ENCODE data around the gene TCP1.
"Not testable (repeated sequence)": the region's sequence is repeated elsewhere in the genome, so short reads cannot be mapped to it uniquely, and the experiment has no call there.

The TCP1 gene

GRCh38 chr6:159758031-159759001, 31.1 kb downstream of the TCP1 start:
- Histone ChIP-seq H3K9me3 (ENCODE audit: insufficient read depth, low read length) (no peaks in the 10 kb centered on the region), H3K4me3 (ENCODE audit: insufficient read length, low read depth) (no peak overlapping the region), H3K9ac (ENCODE audit: insufficient read length, low read depth) (no peak overlapping the region), H3K36me3 (ENCODE audit: insufficient read depth, insufficient read length, low read length) (peaks cover 49% of the 10 kb centered on the region), H3K4me1 (ENCODE audit: insufficient read depth, insufficient read length) (no peaks in the 10 kb centered on the region), H3K27me3 (ENCODE audit: insufficient read depth, insufficient read length) (no peaks in the 10 kb centered on the region)
- no peak for DNase-seq (ENCODE audit: low read depth, low spot score)
- TF ChIP-seq YY1 (IDR thresholded peaks at IDR 0.05; ENCODE audit: insufficient read depth, insufficient read length) (no peak), ZNF274 (IDR thresholded peaks at IDR 0.05; ENCODE audit: low read depth, low read length) (no peak), SUZ12 (IDR thresholded peaks at IDR 0.05; ENCODE audit: extremely low read depth, insufficient read depth, insufficient read length) (no peak)

DNA sequence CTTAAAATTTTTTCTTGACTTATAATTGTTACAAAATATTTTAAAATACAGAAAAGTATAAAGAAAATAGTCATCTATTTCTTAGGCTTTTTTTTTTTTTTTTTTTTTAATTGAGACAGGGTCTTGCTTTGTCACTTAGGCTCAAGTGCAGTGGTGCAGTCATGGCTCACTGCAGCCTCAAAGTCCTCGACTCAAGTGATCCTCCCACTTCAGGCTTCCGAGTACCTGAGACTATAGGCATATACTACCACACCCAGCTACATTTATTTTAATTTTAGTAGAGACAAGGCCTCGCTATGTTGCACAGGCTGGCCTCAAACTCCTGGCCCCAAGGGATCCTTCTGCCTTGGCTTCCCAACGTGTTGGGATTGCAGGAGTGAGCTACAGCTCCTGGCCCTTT, 32.9 kb downstream of the TCP1 start:
- H3K27me3 ChIP-seq (ENCODE audit: insufficient read depth, insufficient read length) = no peaks in the 10 kb centered on the region
- peaks cover 57% of the 10 kb centered on the region for H3K36me3 ChIP-seq (ENCODE audit: insufficient read depth, insufficient read length, low read length)
- H3K9me3 ChIP-seq (ENCODE audit: insufficient read depth, low read length) = no peaks in the 10 kb centered on the region
- no peak for DNase-seq (ENCODE audit: low read depth, low spot score)
- H3K9ac ChIP-seq (ENCODE audit: insufficient read length, low read depth) = no peak overlapping the region
- H3K4me3 ChIP-seq (ENCODE audit: insufficient read length, low read depth) = no peak overlapping the region
- no peaks in the 10 kb centered on the region for H3K4me1 ChIP-seq (ENCODE audit: insufficient read depth, insufficient read length)
- TF ChIP-seq SUZ12 (IDR thresholded peaks at IDR 0.05; ENCODE audit: extremely low read depth, insufficient read depth, insufficient read length) = no peak
- no peak for TF ChIP-seq ZNF274 (IDR thresholded peaks at IDR 0.05; ENCODE audit: low read depth, low read length)
- TF ChIP-seq YY1 (IDR thresholded peaks at IDR 0.05; ENCODE audit: insufficient read depth, insufficient read length) = no peak

DNA sequence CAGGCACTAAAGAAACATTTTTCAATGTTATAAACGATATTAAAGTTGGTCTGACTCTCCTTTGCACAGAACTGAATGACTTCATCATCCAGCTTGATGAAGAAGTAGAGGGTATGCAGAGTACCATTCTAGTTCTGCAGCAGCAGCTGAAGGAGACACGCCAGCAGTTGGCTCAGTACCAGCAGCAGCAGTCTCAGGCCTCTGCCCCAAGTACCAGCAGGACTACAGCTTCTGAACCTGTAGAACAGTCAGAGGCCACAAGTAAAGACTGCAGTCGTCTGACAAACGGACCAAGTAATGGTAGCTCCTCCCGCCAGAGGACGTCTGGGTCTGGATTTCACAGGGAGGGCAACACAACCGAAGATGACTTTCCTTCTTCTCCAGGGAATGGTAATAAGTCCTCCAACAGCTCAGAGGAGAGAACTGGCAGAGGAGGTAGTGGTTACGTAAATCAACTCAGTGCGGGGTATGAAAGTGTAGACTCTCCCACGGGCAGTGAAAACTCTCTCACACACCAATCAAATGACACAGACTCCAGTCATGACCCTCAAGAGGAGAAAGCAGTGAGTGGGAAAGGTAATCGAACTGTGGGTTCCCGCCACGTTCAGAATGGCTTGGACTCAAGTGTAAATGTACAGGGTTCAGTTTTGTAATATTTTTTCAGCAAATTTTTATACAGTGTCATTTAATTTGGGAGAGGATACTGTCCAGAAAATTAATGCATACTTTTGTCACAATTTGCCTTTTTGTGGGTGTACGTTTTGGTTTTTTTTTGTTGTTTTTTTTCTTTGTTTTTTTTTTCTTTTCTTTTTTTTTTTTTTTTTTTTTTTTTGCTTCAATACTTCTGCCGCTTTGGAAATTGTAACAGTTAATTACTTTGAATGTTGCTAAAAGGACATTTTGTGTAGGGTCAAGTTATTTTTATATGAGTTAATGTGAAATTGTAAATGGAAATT, 34.2 kb downstream of the TCP1 start:
- H3K4me3 ChIP-seq (ENCODE audit: insufficient read length, low read depth) = no peak overlapping the region
- no peaks in the 10 kb centered on the region for H3K4me1 ChIP-seq (ENCODE audit: insufficient read depth, insufficient read length)
- H3K27me3 ChIP-seq (ENCODE audit: insufficient read depth, insufficient read length) = no peaks in the 10 kb centered on the region
- H3K36me3 ChIP-seq (ENCODE audit: insufficient read depth, insufficient read length, low read length) = peaks cover 61% of the 10 kb centered on the region
- H3K9me3 ChIP-seq (ENCODE audit: insufficient read depth, low read length) = no peaks in the 10 kb centered on the region
- H3K9ac ChIP-seq (ENCODE audit: insufficient read length, low read depth) = no peak overlapping the region
- no peak for DNase-seq (ENCODE audit: low read depth, low spot score)
- no peak for TF ChIP-seq YY1 (IDR thresholded peaks at IDR 0.05; ENCODE audit: insufficient read depth, insufficient read length)
- TF ChIP-seq SUZ12 (IDR thresholded peaks at IDR 0.05; ENCODE audit: extremely low read depth, insufficient read depth, insufficient read length) = no peak
- TF ChIP-seq ZNF274 (IDR thresholded peaks at IDR 0.05; ENCODE audit: low read depth, low read length) = no peak

- DNase-seq (ENCODE audit: low read depth, low spot score) = no peak
- TF ChIP-seq YY1 (IDR thresholded peaks at IDR 0.05; ENCODE audit: insufficient read depth, insufficient read length) = no peak
- Histone ChIP-seq H3K4me1 (ENCODE audit: insufficient read depth, insufficient read length) (no peaks in the 10 kb centered on the region), H3K27me3 (ENCODE audit: insufficient read depth, insufficient read length) (no peaks in the 10 kb centered on the region), H3K9me3 (ENCODE audit: insufficient read depth, low read length) (no peaks in the 10 kb centered on the region), H3K9ac (ENCODE audit: insufficient read length, low read depth) (no peak overlapping the region), H3K4me3 (ENCODE audit: insufficient read length, low read depth) (no peak overlapping the region), H3K36me3 (ENCODE audit: insufficient read depth, insufficient read length, low read length) (peaks cover 61% of the 10 kb centered on the region)
These were observed 35.0 kb downstream of the TCP1 start for GRCh38 chr6:159754401-159754800.

DNA sequence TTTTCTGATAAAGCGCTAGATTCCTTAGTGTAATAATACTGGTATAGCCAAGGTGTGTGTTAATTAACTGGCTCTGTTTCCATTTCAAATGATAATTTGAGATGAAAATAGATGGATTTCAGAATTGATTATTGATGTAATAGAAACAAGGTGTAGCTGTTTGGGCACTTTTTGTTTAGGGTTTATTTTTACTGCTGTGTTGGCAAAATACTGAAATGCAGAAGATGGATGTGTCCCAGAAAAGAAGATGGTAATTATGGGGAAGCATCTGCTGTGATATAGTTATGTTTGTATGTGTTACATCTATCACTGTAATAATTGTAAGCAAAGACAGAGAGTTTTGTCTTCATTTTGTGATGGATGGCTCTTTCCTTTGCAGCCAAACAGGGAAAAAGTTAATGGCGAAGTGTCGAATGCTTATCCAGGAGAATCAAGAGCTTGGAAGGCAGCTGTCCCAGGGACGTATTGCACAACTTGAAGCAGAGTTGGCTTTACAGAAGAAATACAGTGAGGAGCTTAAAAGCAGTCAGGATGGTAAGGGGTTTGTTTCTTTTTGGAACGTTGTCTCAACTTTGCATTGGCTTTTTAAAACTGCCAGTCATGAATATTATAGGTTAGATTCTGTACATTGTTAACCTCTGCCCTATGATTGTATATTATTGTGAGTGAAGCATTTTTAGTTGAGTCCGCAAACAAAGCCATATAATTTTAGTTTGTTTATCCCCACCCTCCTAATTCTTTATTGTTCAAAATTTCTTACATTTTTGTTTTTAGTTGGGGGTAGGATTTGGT, 36.1 kb downstream of the TCP1 start:
- Histone ChIP-seq H3K4me1 (ENCODE audit: insufficient read depth, insufficient read length) (no peaks in the 10 kb centered on the region), H3K9ac (ENCODE audit: insufficient read length, low read depth) (no peak overlapping the region), H3K4me3 (ENCODE audit: insufficient read length, low read depth) (no peak overlapping the region), H3K36me3 (ENCODE audit: insufficient read depth, insufficient read length, low read length) (peaks cover 61% of the 10 kb centered on the region), H3K27me3 (ENCODE audit: insufficient read depth, insufficient read length) (no peaks in the 10 kb centered on the region), H3K9me3 (ENCODE audit: insufficient read depth, low read length) (no peaks in the 10 kb centered on the region)
- no peak for DNase-seq (ENCODE audit: low read depth, low spot score)
- TF ChIP-seq YY1 (IDR thresholded peaks at IDR 0.05; ENCODE audit: insufficient read depth, insufficient read length) (no peak), ZNF274 (IDR thresholded peaks at IDR 0.05; ENCODE audit: low read depth, low read length) (no peak), SUZ12 (IDR thresholded peaks at IDR 0.05; ENCODE audit: extremely low read depth, insufficient read depth, insufficient read length) (no peak)

GRCh38 chr6:159751448-159751847, 38.0 kb downstream of the TCP1 start:
- H3K27me3 ChIP-seq (ENCODE audit: insufficient read depth, insufficient read length) = no peaks in the 10 kb centered on the region
- no peak for DNase-seq (ENCODE audit: low read depth, low spot score)
- no peak overlapping the region for H3K9ac ChIP-seq (ENCODE audit: insufficient read length, low read depth)
- peaks cover 69% of the 10 kb centered on the region for H3K36me3 ChIP-seq (ENCODE audit: insufficient read depth, insufficient read length, low read length)
- no peak overlapping the region for H3K4me3 ChIP-seq (ENCODE audit: insufficient read length, low read depth)
- H3K9me3 ChIP-seq (ENCODE audit: insufficient read depth, low read length) = no peaks in the 10 kb centered on the region
- no peaks in the 10 kb centered on the region for H3K4me1 ChIP-seq (ENCODE audit: insufficient read depth, insufficient read length)
- TF ChIP-seq SUZ12 (IDR thresholded peaks at IDR 0.05; ENCODE audit: extremely low read depth, insufficient read depth, insufficient read length) = no peak

DNA sequence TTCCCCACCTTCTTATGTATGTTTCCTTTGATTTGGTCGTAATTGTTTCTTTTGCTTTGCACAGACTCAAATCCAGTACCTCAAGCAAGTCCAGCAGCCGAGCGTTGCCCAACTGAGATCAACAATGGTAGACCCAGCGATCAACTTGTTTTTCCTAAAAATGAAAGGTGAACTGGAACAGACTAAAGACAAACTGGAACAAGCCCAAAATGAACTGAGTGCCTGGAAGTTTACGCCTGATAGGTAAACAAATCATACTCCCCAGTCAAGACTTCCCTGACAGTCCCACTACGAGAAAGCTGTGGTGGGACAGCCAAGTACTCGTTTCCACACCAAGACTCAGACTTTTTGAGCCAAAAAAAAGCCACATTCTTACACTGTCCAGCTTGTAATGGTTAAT, 41.3 kb downstream of the TCP1 start:
- H3K4me3 ChIP-seq (ENCODE audit: insufficient read length, low read depth) = not testable (repeated sequence)
- peaks cover 73% of the 10 kb centered on the region for H3K36me3 ChIP-seq (ENCODE audit: insufficient read depth, insufficient read length, low read length)

More for the DNA sequence above, 41.3 kb downstream of the TCP1 start:
- not testable (repeated sequence) for H3K9ac ChIP-seq (ENCODE audit: insufficient read length, low read depth); DNase-seq (ENCODE audit: low read depth, low spot score); H3K9me3 ChIP-seq (ENCODE audit: insufficient read depth, low read length); H3K4me1 ChIP-seq (ENCODE audit: insufficient read depth, insufficient read length); H3K27me3 ChIP-seq (ENCODE audit: insufficient read depth, insufficient read length)
